K562 (cell line): ENCODE results near the gene NECAB2. TPM values are rescaled to one million over a fixed set of nuclear protein-coding genes. Genes with fewer than 3 reads are reported as not detected.
A peak's percentile ranks its signal among the peaks of the same experiment; 100 is the strongest.

ENCODE experiments used
- BHLHE40 ChIP-seq: IDR thresholded peaks from 2 replicates; pipeline ENCODE4 v1.6.1; 2011; ENCODE audit warnings: low read length, improper control_type of control experiment
- FOXA1 ChIP-seq: fragments of 450-650 bp; IDR thresholded peaks from 2 replicates; pipeline ENCODE4 v1.6.1; 2016; ENCODE audit warnings: mild to moderate bottlenecking, borderline replicate concordance
- PHF8 ChIP-seq: fragments of 200-600 bp; sonication (generic); IDR thresholded peaks from 2 replicates; pipeline ENCODE4 v1.6.1; 2012; ENCODE audit warnings: mixed run types, mild to moderate bottlenecking, inconsistent platforms, low read length, moderate library complexity, borderline replicate concordance
- PKNOX1 ChIP-seq: fragments of 450-650 bp; IDR thresholded peaks from 2 replicates; pipeline ENCODE4 v1.6.1; 2016
- TFE3 ChIP-seq: fragments of 450-650 bp; formaldehyde crosslinking; IDR thresholded peaks from 2 replicates; pipeline ENCODE4 v1.4.0; 2020; ENCODE audit warnings: mild to moderate bottlenecking, mixed read lengths
- USF1 ChIP-seq: sonication (generic); formaldehyde crosslinking; IDR thresholded peaks from 2 replicates; pipeline ENCODE4 v1.9.0; 2022; ENCODE audit warnings: mild to moderate bottlenecking, missing genetic modification reagents
- USF2 ChIP-seq: sonication (generic); formaldehyde crosslinking; IDR thresholded peaks from 2 replicates; pipeline ENCODE4 v1.5.0; 2020; ENCODE audit warnings: missing genetic modification reagents
- ZNF655 ChIP-seq: fragments of 250-450 bp; sonication (Bioruptor Pico); IDR thresholded peaks from 2 replicates; pipeline ENCODE4 v1.5.0; 2021
- polyA plus RNA-seq, 8 experiments: library from polyadenylated mRNA; depleted of rRNA in 4 of 8; stranded (reverse) in 5 of 8; unstranded in 3 of 8; fragments of >200 nt; fragmentation: Nextera tagmentation in 2 of 8; fragmentation: Illumina TruSeq in 1 of 8; extraction: Ambion mirVana in 2 of 8; extraction: Trizol in 1 of 8; gene quantifications; 2 replicates each; pipeline versions ENCODE4 v1.2.1 to v1.2.3, GENCODE V29; 2011 to 2014; ENCODE audit warnings: inconsistent platforms in 1 of 8, missing spikeins in 1 of 8
- total RNA-seq, 7 experiments: library from RNA; depleted of rRNA in 6 of 7; stranded (reverse); fragments of >200 nt in 6 of 7; fragmentation: Illumina TruSeq in 2 of 7; extraction: Trizol in 2 of 7; gene quantifications; 2 replicates each; pipeline versions ENCODE4 v1.2.1 to v1.2.3, GENCODE V29; 2011 to 2021; ENCODE audit warnings: low replicate concordance in 1 of 7

The NECAB2 gene
- total and polyA plus RNA-seq, 9 of the 15 experiments (the other 6 are each of a cell fraction or from before 2014, with no cell fraction given): 0.03 to 0.28 TPM; not detected in 7

- TF ChIP-seq FOXA1: no peak
- TF ChIP-seq PKNOX1: peak; percentile 16; the same call in 1 of the 2 replicates
- TF ChIP-seq BHLHE40: peak; percentile 75
- TF ChIP-seq USF1 (CRISPR knock-in tag): peak; percentile 90
- TF ChIP-seq TFE3: peak; percentile 74
- TF ChIP-seq USF2 (CRISPR knock-in tag): peak; percentile 73
- TF ChIP-seq PHF8: no peak
- TF ChIP-seq ZNF655 (CRISPR knock-in tag): no peak
These were observed 39.9 kb downstream of the NECAB2 start (continued) for GRCh38 chr16:84007965-84008364.
